NCI-H524 treated with DMSO at 0.1 percent for 48 hours (cell line): ENCODE results near the gene PCDHA12.
"Not testable (repeated sequence)": the region's sequence is repeated elsewhere in the genome, so short reads cannot be mapped to it uniquely, and the experiment has no call there.

Source experiments
- DNase-seq: peaks from one replicate; lab custom pipeline; 2025; lab: John Stamatoyannopoulos, UW

PCDHA12 gene, protein sequence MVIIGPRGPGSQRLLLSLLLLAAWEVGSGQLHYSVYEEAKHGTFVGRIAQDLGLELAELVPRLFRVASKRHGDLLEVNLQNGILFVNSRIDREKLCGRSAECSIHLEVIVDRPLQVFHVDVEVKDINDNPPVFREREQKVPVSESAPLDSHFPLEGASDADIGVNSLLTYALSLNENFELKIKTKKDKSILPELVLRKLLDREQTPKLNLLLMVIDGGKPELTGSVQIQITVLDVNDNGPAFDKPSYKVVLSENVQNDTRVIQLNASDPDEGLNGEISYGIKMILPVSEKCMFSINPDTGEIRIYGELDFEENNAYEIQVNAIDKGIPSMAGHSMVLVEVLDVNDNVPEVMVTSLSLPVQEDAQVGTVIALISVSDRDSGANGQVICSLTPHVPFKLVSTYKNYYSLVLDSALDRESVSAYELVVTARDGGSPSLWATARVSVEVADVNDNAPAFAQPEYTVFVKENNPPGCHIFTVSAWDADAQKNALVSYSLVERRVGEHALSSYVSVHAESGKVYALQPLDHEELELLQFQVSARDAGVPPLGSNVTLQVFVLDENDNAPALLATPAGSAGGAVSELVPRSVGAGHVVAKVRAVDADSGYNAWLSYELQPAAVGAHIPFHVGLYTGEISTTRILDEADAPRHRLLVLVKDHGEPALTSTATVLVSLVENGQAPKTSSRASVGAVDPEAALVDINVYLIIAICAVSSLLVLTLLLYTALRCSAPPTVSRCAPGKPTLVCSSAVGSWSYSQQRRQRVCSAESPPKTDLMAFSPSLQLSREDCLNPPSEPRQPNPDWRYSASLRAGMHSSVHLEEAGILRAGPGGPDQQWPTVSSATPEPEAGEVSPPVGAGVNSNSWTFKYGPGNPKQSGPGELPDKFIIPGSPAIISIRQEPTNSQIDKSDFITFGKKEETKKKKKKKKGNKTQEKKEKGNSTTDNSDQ

DNA sequence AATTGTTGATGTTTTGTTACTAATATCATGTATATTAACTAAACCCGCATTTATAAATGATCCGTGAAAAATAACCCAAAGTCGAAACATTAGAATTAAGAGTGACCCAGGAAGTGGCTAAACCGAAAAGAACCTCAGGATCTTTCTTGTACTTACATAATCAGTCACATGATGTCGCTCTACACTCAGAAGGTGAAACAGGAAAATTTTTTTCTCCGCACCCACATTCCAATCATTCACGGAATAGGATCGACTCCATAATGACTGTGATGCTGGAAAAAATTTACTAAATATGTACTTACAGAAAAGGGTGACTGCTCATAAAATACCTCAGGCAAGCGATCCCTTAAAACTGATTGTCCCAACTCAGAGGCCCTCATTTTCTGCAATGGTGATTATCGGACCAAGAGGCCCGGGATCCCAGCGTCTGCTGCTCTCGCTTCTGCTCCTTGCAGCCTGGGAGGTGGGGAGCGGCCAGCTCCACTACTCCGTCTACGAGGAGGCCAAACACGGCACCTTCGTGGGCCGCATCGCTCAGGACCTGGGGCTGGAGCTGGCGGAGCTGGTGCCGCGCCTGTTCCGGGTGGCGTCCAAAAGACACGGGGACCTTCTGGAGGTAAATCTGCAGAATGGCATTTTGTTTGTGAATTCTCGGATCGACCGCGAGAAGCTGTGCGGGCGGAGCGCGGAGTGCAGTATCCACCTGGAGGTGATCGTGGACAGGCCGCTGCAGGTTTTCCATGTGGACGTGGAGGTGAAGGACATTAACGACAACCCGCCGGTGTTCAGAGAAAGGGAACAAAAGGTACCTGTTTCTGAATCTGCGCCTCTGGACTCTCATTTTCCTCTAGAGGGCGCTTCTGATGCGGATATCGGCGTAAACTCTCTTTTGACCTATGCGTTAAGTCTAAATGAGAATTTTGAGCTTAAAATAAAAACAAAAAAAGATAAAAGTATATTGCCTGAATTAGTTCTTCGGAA, at the start of gene PCDHA12:
Gene PCDHA12 (plus strand): TSS at position 224 of the 981 bp plus-strand sequence. CDS start 165 bp downstream, at position 389.
- DNase-seq, result no peak

DNA sequence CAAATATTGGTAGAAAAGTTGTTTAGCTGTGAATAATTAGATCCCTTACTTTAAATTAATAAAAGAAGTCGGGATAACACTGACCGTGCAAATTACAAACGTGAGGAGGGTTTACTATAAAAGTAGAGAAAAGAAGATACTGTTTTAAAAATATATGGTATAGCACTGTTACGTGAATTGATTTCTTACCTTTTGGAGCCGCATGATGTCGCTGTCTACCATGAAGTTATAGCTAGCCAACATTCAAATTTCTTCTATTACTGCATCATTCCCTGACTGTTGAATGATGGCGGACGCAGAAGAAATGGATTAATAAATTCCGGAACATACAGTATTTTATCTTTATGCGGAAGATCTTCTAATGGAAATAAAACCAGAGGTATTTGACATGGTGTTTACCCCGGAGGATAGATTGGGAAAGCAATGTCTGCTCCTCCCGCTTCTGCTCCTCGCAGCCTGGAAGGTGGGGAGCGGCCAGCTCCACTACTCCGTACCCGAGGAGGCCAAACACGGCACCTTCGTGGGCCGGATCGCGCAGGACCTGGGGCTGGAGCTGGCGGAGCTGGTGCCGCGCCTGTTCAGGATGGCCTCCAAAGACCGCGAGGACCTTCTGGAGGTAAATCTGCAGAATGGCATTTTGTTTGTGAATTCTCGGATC, 47.3 kb upstream of the PCDHA12 start, which contains the start of gene PCDHA6:
Gene PCDHA6 (plus strand): TSS at position 257 of the 658 bp plus-strand sequence. CDS start 132 bp downstream, at position 389.
- no peak for DNase-seq

DNA sequence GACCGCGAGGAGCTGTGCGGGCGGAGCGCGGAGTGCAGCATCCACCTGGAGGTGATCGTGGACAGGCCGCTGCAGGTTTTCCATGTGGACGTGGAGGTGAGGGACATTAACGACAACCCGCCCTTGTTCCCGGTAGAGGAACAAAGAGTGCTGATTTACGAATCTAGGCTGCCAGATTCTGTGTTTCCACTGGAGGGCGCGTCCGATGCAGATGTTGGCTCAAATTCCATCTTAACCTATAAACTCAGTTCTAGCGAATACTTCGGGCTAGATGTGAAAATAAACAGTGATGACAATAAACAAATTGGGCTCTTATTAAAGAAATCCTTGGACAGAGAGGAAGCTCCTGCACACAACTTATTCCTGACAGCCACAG, 46.8 kb upstream of the PCDHA12 start:
- no peak for DNase-seq

DNA sequence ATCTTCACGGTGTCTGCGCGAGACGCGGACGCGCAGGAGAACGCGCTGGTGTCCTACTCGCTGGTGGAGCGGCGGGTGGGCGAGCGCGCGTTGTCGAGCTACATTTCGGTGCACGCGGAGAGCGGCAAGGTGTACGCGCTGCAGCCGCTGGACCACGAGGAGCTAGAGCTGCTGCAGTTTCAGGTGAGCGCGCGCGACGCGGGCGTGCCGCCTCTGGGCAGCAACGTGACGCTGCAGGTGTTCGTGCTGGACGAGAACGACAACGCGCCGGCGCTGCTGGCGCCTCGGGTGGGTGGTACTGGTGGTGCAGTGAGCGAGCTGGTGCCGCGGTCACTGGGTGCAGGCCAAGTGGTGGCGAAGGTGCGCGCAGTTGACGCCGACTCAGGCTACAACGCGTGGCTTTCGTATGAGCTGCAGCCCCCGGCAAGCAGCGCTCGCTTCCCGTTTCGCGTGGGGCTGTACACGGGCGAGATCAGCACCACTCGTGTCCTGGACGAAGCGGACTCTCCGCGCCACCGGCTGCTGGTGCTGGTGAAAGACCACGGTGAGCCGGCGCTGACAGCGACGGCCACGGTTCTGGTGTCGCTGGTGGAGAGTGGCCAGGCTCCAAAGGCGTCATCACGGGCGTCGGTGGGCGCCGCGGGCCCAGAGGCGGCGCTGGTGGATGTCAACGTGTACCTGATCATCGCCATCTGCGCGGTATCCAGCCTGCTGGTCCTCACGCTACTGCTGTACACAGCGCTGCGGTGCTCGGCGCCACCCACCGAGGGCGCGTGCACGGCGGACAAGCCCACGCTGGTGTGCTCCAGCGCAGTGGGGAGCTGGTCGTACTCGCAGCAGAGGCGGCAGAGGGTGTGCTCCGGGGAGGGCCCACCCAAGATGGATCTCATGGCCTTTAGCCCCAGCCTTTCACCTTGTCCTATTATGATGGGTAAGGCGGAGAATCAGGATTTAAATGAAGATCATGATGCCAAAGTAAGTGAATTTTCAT, 45.3 kb upstream of the PCDHA12 start:
- not testable (repeated sequence) for DNase-seq

DNA sequence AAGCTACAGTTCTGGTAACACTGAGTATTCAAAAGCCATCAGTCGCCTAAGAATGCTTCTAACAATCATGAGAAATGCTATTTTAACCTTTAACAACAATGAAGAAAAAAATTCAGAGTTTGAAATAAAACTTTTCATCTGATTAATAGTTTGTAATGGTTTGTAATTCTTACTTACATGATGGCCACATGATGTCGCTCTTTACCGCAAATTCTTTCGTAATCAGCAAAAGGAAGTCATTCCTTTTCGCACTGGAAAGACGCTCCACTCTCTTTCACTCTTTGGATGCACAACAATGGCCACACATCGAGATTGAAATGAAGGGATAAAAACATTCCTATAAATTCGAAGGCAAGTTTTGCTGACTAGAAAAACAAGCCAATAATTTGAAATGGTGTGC, 41.1 kb upstream of the PCDHA12 start, which contains the start of gene PCDHA7:
Gene PCDHA7 (plus strand): TSS at position 277 of the 400 bp plus-strand sequence. CDS start 115 bp downstream, at position 392.
- DNase-seq, result no peak

DNA sequence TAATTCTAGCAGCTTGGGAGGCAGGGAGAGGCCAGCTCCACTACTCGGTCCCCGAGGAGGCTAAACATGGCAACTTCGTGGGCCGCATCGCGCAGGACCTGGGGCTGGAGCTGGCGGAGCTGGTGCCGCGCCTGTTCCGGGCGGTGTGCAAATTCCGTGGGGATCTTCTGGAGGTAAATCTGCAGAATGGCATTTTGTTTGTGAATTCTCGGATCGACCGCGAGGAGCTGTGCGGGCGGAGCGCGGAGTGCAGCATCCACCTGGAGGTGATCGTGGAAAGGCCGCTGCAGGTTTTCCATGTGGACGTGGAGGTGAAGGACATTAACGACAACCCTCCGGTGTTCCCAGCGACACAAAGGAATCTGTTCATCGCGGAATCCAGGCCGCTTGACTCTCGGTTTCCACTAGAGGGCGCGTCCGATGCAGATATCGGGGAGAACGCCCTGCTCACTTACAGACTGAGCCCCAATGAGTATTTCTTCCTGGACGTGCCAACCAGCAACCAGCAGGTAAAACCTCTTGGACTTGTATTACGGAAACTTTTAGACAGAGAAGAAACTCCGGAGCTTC, 40.6 kb upstream of the PCDHA12 start:
- not testable (repeated sequence) for DNase-seq

DNA sequence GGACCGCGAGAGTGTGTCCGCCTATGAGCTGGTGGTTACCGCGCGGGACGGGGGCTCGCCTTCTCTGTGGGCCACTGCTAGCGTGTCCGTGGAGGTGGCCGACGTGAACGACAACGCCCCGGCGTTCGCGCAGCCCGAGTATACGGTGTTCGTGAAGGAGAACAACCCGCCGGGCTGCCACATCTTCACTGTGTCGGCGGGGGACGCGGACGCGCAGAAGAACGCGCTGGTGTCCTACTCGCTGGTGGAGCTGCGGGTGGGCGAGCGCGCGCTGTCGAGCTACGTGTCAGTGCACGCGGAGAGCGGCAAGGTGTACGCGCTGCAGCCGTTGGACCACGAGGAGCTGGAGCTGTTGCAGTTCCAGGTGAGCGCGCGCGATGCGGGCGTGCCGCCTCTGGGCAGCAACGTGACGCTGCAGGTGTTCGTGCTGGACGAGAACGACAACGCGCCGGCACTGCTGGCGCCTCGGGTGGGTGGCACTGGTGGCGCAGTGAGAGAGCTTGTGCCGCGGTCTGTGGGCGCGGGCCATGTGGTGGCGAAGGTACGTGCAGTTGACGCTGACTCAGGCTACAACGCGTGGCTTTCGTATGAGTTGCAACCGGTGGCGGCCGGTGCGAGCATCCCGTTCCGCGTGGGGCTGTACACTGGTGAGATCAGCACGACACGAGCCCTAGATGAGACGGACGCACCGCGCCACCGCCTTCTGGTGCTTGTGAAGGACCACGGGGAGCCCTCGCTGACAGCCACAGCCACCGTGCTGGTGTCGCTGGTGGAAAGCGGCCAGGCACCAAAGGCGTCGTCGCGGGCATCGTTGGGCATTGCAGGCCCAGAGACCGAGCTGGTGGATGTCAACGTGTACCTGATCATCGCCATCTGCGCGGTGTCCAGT, 39.2 kb upstream of the PCDHA12 start:
- DNase-seq, result no peak

DNA sequence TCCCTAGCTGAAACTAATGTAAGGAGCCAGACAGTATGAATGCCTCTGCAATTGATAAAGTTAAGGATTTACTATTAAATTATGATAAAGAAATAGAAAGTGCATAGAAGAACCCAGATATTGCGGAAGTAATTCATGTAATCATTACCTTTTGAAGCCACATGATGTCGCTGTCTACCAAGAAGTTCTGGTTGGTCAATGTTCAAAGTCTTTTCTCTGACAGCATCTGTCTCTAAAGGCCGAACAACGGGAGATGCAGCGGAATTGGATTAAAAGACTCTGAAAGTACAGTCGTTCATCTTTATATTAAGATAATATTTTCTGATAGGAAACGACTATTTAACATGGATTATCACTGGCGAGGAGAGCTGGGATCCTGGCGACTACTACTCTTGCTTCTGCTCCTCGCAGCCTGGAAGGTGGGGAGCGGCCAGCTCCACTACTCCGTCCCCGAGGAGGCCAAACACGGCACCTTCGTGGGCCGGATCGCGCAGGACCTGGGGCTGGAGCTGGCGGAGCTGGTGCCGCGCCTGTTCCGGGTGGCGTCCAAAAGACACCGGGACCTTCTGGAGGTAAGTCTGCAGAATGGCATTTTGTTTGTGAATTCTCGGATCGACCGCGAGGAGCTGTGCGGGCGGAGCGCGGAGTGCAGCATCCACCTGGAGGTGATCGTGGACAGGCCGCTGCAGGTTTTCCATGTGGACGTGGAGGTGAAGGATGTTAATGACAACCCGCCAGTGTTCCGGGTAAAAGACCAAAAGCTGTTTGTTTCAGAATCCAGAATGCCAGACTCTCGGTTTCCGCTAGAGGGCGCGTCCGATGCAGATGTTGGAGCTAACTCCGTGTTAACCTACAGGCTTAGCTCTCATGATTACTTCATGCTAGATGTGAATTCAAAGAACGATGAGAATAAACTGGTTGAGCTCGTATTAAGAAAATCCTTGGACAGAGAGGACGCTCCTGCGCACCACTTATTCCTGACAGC, 33.8 kb upstream of the PCDHA12 start, which contains the start of gene PCDHA8:
Gene PCDHA8 (plus strand): TSS at position 210 of the 985 bp plus-strand sequence. CDS start 135 bp downstream, at position 345.
- DNase-seq, result peak; percentile 8

DNA sequence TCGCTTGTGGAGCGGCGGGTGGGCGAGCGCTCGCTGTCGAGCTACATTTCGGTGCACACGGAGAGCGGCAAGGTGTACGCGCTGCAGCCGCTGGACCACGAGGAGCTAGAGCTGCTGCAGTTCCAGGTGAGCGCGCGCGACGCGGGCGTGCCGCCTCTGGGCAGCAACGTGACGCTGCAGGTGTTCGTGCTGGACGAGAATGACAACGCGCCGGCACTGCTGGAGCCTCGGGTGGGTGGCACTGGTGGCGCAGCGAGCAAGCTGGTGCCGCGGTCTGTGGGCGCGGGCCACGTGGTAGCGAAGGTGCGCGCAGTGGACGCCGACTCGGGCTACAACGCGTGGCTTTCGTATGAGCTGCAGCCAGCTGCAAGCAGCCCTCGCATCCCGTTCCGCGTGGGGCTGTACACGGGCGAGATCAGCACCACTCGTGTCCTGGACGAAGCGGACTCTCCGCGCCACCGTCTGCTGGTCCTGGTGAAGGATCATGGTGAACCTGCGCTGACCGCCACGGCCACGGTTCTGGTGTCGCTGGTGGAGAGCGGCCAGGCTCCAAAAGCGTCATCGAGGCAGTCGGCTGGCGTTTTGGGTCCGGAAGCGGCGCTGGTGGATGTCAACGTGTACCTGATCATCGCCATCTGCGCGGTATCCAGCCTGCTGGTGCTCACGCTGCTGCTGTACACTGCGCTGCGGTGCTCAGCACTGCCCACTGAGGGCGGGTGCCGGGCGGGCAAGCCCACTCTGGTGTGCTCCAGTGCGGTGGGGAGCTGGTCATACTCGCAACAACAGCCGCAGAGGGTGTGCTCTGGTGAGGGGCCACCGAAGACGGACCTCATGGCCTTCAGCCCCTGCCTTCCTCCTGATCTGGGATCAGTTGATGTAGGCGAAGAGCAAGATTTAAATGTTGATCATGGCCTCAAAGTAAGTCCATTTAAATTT, 32.0 kb upstream of the PCDHA12 start:
- DNase-seq, result no peak

DNA sequence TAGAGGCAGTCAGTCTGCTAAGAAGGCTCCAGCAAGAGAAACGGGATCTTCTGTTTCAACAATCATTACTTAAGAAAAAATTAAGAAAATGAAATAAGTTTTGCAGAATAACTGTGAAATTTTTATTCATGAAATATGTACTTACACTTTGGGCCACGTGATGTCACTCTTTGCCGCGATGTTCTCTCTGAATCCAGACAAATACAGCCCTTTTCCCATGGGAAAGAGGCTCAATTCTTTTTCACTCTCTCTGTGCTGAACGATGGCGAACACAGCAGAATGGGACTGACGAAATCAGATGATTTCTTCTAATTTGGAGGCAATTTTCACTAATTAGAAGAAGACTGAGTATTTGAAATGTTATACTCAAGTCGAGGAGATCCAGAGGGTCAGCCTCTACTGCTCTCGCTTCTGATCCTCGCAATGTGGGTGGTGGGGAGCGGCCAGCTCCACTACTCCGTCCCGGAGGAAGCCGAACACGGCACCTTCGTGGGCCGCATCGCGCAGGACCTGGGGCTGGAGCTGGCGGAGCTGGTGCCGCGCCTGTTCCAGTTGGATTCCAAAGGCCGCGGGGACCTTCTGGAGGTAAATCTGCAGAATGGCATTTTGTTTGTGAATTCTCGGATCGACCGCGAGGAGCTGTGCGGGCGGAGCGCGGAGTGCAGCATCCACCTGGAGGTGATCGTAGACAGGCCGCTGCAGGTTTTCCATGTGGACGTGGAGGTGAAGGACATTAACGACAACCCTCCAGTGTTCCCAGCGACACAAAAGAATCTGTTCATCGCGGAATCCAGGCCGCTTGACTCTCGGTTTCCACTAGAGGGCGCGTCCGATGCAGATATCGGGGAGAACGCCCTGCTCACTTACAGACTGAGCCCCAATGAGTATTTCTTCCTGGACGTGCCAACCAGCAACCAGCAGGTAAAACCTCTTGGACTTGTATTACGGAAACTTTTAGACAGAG, 26.7 kb upstream of the PCDHA12 start, which contains the start of gene PCDHA9:
Gene PCDHA9 (plus strand): TSS at position 244 of the 964 bp plus-strand sequence. CDS start 114 bp downstream, at position 358.
- DNase-seq, result not testable (repeated sequence)

DNA sequence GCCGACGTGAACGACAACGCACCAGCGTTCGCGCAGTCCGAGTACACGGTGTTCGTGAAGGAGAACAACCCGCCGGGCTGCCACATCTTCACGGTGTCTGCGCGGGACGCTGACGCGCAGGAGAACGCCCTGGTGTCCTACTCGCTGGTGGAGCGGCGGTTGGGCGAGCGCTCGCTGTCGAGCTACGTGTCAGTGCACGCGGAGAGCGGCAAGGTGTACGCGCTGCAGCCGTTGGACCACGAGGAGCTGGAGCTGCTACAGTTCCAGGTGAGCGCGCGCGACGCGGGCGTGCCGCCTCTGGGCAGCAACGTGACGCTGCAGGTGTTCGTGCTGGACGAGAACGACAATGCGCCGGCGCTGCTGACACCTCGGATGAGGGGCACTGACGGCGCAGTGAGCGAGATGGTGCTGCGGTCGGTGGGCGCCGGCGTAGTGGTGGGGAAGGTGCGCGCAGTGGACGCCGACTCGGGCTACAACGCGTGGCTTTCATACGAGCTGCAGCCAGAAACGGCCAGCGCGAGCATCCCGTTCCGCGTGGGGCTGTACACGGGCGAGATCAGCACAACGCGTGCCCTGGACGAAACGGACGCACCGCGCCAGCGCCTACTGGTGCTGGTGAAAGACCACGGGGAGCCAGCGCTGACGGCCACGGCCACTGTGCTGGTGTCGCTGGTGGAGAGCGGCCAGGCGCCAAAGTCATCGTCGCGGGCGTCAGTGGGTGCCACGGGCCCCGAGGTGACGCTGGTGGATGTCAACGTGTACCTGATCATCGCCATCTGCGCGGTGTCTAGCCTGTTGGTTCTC, 25.1 kb upstream of the PCDHA12 start:
- not testable (repeated sequence) for DNase-seq

DNA sequence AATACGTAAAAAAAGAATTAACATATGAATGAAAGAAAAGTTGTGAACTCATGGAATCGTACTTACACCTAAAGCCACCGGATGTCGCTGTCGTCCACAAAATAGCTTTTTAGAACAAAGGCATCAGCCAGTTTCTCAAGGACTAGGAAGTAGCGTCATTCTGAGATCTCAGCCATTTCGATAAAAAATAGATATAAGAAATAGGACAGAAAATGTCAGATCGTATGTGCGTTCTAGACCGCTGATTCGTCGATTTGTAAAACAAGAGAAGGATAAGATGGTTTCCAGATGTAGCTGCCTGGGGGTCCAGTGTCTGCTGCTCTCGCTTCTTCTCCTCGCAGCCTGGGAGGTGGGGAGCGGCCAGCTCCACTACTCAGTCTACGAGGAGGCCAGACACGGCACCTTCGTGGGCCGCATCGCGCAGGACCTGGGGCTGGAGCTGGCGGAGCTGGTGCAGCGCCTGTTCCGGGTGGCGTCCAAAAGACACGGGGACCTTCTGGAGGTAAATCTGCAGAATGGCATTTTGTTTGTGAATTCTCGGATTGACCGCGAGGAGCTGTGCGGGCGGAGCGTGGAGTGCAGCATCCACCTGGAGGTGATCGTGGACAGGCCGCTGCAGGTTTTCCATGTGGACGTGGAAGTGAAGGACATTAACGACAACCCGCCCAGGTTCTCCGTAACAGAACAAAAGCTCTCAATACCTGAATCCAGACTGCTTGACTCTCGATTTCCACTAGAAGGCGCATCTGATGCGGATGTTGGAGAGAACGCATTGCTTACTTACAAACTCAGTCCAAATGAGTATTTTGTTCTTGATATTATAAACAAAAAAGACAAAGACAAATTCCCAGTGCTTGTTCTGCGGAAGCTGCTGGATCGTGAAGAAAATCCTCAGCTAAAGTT, 19.1 kb upstream of the PCDHA12 start, which contains the start of gene PCDHA10:
Gene PCDHA10 (plus strand): TSS at position 126 of the 903 bp plus-strand sequence. CDS start 152 bp downstream, at position 278.
- no peak for DNase-seq
